CD4-positive, alpha-beta T cell treated with Interleukin-1 beta for 1 hour (primary cell): ENCODE measurements around the gene LRRC4B.
A peak's percentile ranks its signal among the peaks of the same experiment; 100 is the strongest.
"Not testable (repeated sequence)": the region's sequence is repeated elsewhere in the genome, so short reads cannot be mapped to it uniquely, and the experiment has no call there.

ENCODE experiments used
- DNase-seq, 2 donors: peaks; one replicate each; pipeline ENCODE4 v3.0.0-alpha.2; 2020 to 2022

LRRC4B gene

DNA sequence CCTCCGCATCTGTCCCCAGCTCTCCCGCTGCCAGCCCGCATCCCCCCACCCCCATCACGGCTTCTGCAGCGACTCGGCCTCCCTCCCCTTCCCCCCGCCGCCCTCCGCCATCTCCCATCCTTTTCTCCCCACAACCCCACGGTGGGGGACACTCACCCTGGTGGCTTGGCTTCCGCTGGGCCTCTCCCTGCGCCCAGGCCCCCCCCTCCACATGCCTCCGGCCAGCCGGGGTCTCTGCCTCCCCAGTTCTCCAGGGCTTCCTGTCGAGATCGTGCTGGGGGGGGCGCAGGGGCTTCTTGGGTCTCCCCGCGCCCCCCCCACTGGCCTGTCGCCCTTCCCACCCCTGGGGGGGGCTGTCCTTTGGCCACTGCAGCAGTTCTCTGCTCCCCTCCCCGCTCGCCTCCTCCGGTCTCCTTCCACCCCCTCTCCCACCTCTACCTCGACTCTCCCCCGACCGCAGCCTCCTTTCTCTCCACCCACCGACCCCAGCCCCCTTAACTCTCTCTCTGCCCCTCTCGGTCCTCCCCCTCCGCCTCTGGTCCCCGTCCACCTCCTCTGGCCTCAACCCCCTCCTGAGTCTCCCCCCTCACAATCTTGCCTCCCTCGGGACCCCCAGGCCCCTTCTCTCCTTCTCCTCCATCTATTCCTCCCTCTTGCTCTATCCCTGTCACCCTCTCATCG is 17.1 kb downstream of the LRRC4B start:
- no peak for DNase-seq

GRCh38 chr19:50550594-50550966 is 17.7 kb downstream of the LRRC4B start:
- DNase-seq = no peak

- DNase-seq = no peak
Measured at GRCh38 chr19:50549927-50550593, 18.2 kb downstream of the LRRC4B start.

- no peak for DNase-seq
Measured at GRCh38 chr19:50549059-50549926, 18.9 kb downstream of the LRRC4B start.

DNA sequence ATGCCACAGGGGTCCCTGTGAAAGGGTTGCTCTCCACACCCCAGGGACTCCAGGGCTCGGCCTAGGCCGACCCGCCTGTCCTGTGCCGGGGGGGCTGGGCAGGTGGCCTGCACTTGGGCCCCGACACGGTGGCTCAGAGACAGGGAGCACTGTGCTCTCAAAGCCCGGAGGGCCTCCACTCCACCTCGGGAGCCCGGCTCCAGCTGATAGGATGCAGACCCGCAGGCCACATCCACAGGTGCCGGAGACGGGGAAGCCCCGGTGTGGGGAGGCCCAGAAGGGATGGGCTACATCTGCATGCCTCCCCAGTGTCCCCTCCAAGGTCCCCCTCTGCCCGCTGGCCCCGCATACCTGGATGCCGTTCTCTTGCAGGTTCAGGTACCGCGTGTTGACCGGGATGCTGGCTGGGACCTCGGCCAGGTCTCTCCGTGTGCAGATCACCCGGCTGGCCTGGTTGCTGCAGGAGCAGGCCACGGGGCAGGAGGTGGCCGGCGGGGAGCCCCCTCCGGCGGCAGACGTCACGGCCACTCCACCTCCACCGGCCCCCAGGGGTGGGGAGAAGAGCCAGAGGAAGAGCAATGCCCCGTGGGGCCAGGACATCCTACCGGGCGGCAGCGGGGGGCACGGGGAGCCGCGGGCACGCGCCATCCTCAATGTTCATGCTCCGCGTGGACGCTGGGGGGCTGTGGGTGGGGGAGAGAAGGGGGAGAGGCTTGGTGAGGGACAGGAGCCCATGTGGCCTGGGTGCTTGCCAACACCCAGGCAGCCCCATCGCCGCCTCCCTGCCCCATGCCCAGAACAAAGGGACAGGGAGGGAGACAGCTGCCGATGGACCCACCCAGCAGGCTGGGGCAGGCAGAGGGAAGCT is 19.8 kb downstream of the LRRC4B start:
- DNase-seq = no peak

GRCh38 chr19:50547385-50548190 is 20.6 kb downstream of the LRRC4B start:
- DNase-seq = no peak

DNA sequence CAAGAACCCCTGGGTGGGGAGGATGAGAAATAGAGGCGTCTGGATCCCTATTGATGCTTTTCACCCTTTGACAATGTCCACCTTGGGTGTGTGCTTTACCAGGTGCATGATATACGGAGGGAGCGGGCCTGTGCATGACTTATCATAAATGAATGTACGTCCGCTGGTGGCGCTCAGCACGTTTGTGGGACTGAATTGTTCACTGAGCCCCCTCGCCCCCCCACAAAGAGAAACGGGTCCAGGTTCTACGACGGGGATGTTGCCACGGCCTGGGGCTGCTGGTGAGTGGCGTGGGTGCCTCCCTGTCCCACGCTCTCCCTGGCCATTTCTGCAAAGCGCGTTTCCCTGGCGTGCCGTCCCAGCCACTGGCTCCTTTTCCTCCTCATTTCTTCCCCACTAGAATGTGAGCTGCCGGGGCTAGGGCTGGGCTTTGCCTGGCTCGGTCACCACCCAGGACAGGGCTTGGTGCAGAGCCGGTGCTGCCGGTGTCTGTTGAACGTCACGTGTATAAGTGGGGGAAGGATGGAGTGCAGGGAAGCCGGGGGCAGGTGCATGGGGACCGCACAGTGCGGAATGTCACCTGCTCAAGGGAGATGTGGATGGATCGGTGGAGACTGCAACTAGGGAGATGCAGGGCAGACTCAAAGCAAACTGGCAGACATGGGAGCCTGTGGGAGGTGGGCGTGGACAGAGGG is 21.6 kb downstream of the LRRC4B start:
- DNase-seq = no peak

- no peak for DNase-seq
Measured at GRCh38 chr19:50542943-50543342, 25.3 kb downstream of the LRRC4B start.

GRCh38 chr19:50537769-50538230 is 30.4 kb downstream of the LRRC4B start:
- DNase-seq = peak; percentile 47 to 55

GRCh38 chr19:50537306-50537685 is 30.9 kb downstream of the LRRC4B start:
- DNase-seq = no peak

GRCh38 chr19:50536662-50537305 is 31.5 kb downstream of the LRRC4B start:
- DNase-seq = no peak

- no peak for DNase-seq
Measured at GRCh38 chr19:50535672-50536187, 32.5 kb downstream of the LRRC4B start.

GRCh38 chr19:50534478-50534877 is 33.8 kb downstream of the LRRC4B start:
- no peak for DNase-seq

GRCh38 chr19:50532952-50533351 is 35.3 kb downstream of the LRRC4B start:
- no peak for DNase-seq

DNA sequence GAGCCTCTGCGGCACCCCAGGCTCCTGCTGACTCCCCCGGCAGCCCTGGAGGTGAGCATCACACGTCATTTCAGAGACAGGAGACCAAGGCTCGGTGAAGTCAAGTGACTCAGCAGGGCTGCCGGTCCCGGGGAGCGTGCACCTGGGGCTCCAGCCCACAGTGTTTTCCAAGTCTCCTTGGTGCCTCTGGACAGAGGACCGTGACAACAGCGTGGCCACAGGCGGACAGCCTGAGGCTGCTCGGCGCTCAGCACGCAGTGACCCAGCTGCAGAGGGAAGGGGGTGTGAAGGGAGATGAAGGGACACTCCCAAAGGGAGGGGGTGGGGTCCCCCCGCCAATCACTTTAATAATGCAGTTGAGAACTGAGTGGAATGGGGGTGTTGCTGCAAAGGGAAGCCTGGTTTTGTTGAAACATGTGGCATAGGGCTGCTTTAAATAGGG is 37.0 kb downstream of the LRRC4B start:
- DNase-seq = no peak

- not testable (repeated sequence) for DNase-seq
Measured at GRCh38 chr19:50528052-50528451, 40.2 kb downstream of the LRRC4B start.

DNA sequence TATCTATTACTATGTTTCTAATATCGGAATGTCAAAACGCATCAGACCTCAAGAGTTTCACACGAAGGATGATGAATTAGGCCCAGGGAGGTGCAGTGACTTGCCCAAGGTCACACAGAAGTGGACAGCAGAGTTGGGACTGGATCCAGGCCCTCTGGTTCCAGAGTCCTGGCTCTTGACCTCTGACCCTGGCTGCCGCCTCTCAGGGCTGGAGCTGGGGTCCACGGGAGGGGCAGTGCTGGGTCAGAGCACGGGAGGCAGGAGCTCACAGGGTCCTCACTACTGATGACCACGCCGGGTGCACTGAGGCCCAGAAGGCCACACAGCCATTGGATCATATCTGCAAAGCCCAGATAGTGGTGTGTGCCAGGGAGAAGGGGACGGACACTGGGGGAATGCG is 45.4 kb downstream of the LRRC4B start:
- DNase-seq = no peak

DNA sequence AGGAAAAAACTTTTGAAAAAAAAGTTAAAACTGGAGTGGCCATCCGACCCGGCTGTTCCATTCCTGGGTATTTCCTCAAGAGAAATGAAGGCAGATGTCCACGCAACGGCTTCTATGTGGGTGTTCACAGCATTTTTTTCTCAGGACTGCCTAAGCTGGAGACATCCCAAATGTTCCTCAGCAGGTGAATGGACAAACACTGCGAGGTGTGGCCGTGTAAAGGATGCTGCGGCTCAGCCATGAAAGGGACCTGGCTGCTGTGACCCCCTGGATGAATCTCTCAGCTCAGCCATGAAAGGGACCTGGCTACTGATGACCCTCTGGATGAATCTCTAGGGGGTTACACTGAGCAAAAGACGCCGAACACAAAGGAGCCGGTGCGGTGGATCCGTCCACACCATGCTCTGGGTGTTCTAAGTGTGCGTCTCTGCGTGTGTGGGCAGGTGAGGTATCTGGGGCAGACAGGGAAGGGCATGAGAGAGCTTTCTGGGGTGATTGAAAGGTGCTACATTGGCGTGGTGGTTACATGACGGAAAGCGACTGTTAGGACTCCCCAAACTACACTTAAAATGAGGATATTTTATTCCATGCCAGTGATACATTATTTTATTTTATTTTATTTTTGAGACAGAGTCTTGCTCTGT is 47.3 kb downstream of the LRRC4B start:
- DNase-seq = no peak

- DNase-seq = no peak
Measured at GRCh38 chr19:50519006-50519575, 49.1 kb downstream of the LRRC4B start.
